ENCODE data around the gene EML4. TPM values are rescaled to one million over a fixed set of nuclear protein-coding genes. Genes with fewer than 3 reads are reported as not detected.

The EML4 gene
- total and polyA plus RNA-seq, 2 donors (not counting 1 experiment from before 2014, with no cell fraction given) = 49.4 to 134 TPM

- Mint-ChIP-seq H3K27ac (no peak overlapping the region), H3K9me3 (ENCODE audit: insufficient read depth) (no peaks in the 10 kb centered on the region), H3K27me3 (no peaks in the 10 kb centered on the region), H3K4me3 (no peak overlapping the region), H3K4me1 (peaks cover 53% of the 10 kb centered on the region)
- WGBS (ENCODE audit: insufficient coverage) = 93% methylated on average over 3 of the region's 4 CpGs
- Histone ChIP-seq H3K36me3 (replicated peaks in 1 of 2; ENCODE audit: control extremely low read depth in 1 of 2, control insufficient read depth in 1 of 2, extremely low read depth in 1 of 2, insufficient read depth in 2 of 2, low read length in 1 of 2) (peaks cover 4 to 18% of the 10 kb centered on the region in 2 experiments), H3K27me3 (replicated peaks in 1 of 4; ENCODE audit: control extremely low read depth in 1 of 4, control insufficient read depth in 3 of 4, insufficient read depth in 4 of 4, low read length in 3 of 4) (no peaks in the 10 kb centered on the region), H3K9me3 (ENCODE audit: control extremely low read depth in 1 of 3, control insufficient read depth in 2 of 3, insufficient read depth in 1 of 3, low read length in 2 of 3) (no peaks in the 10 kb centered on the region), H3K4me3 (ENCODE audit: control extremely low read depth in 1 of 5, extremely low read depth in 1 of 5, insufficient read depth in 1 of 5, low read depth in 2 of 5, low read length in 4 of 5) (no peak overlapping the region), H2AFZ (ENCODE audit: insufficient read depth, low read depth, low read length, poor library complexity, severe bottlenecking) (no peak overlapping the region), H3K9ac (ENCODE audit: low read length) (no peak overlapping the region), H3K79me2 (ENCODE audit: control insufficient read depth, insufficient read depth, low read length) (peaks cover 96% of the 10 kb centered on the region), H3K4me2 (replicated peaks; ENCODE audit: low read depth, low read length, poor library complexity, severe bottlenecking) (no peak overlapping the region), H3K27ac (ENCODE audit: low read length in 2 of 2) (no peak overlapping the region), H4K20me1 (ENCODE audit: control insufficient read depth, insufficient read depth, low read length, poor library complexity, severe bottlenecking) (peaks cover 80% of the 10 kb centered on the region), H3K4me1 (ENCODE audit: control insufficient read depth in 2 of 2, insufficient read depth in 2 of 2, low read length in 2 of 2) (peaks cover 10 to 14% of the 10 kb centered on the region in 2 donors)
- ATAC-seq (ENCODE audit: low read depth) (no peak), DNase-seq (no peak)
- ChIA-PET CTCF (interaction anchor here (0.6 to 2.4 kb wide), 3 partner anchors 18 to 124 kb away, joined by 3 to 7 read pairs (median 3); no protein-coding TSS in a partner anchor), POLR2A (no interaction called here)
- no peak for TF ChIP-seq EZH2 (IDR thresholded peaks at IDR 0.05; ENCODE audit: borderline replicate concordance, insufficient read depth, low read depth, low read length, poor library complexity, severe bottlenecking)
- TF ChIP-seq, protein P1, sequence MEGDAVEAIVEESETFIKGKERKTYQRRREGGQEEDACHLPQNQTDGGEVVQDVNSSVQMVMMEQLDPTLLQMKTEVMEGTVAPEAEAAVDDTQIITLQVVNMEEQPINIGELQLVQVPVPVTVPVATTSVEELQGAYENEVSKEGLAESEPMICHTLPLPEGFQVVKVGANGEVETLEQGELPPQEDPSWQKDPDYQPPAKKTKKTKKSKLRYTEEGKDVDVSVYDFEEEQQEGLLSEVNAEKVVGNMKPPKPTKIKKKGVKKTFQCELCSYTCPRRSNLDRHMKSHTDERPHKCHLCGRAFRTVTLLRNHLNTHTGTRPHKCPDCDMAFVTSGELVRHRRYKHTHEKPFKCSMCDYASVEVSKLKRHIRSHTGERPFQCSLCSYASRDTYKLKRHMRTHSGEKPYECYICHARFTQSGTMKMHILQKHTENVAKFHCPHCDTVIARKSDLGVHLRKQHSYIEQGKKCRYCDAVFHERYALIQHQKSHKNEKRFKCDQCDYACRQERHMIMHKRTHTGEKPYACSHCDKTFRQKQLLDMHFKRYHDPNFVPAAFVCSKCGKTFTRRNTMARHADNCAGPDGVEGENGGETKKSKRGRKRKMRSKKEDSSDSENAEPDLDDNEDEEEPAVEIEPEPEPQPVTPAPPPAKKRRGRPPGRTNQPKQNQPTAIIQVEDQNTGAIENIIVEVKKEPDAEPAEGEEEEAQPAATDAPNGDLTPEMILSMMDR (IDR thresholded peaks at IDR 0.05) = no peak
- intact Hi-C loops (cut with micrococcal nuclease) = no loop called here
Observed at GRCh38 chr2:42214669-42215068, 45.5 kb downstream of the EML4 start.

DNA sequence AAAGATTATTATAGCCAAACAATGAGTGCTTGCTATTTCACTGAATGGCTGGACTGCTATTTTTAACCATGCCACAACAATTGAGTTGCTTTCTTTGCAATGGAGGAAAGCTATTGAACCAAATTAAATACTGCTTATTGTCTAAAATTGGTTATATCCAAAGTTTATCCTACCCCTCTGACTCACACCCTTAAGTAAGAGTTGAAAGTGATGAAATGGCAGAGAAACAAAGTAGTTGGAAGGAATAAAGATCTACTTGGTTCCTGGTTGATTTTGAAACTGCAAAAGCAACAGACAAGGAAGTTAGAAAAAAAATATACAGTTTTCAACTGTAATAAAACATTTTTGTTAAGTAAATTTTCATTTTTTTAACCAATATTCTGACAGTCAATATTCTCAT is 47.5 kb downstream of the EML4 start:
- ATAC-seq (ENCODE audit: low read depth) (no peak), DNase-seq (no peak)
- Histone ChIP-seq H4K20me1 (ENCODE audit: control insufficient read depth, insufficient read depth, low read length, poor library complexity, severe bottlenecking) (peaks cover 82% of the 10 kb centered on the region), H3K27me3 (replicated peaks in 1 of 4; ENCODE audit: control extremely low read depth in 1 of 4, control insufficient read depth in 3 of 4, insufficient read depth in 4 of 4, low read length in 3 of 4) (no peaks in the 10 kb centered on the region), H3K4me3 (ENCODE audit: control extremely low read depth in 1 of 5, extremely low read depth in 1 of 5, insufficient read depth in 1 of 5, low read depth in 2 of 5, low read length in 4 of 5) (no peak overlapping the region), H3K4me2 (replicated peaks; ENCODE audit: low read depth, low read length, poor library complexity, severe bottlenecking) (no peak overlapping the region), H3K4me1 (ENCODE audit: control insufficient read depth in 2 of 2, insufficient read depth in 2 of 2, low read length in 2 of 2) (peaks cover 4 to 8% of the 10 kb centered on the region in 2 donors), H3K27ac (ENCODE audit: low read length in 2 of 2) (no peak overlapping the region), H3K9me3 (ENCODE audit: control extremely low read depth in 1 of 3, control insufficient read depth in 2 of 3, insufficient read depth in 1 of 3, low read length in 2 of 3) (no peaks in the 10 kb centered on the region), H3K79me2 (ENCODE audit: control insufficient read depth, insufficient read depth, low read length) (peaks cover 96% of the 10 kb centered on the region), H2AFZ (ENCODE audit: insufficient read depth, low read depth, low read length, poor library complexity, severe bottlenecking) (no peak overlapping the region), H3K9ac (ENCODE audit: low read length) (no peak overlapping the region), H3K36me3 (replicated peaks in 1 of 2; ENCODE audit: control extremely low read depth in 1 of 2, control insufficient read depth in 1 of 2, extremely low read depth in 1 of 2, insufficient read depth in 2 of 2, low read length in 1 of 2) (peaks cover 2 to 12% of the 10 kb centered on the region in 2 experiments)
- intact Hi-C loops (cut with micrococcal nuclease) = no loop called here
- no peaks in the 10 kb centered on the region for H3K9me3 Mint-ChIP-seq (ENCODE audit: insufficient read depth)
- TF ChIP-seq, protein P1 (IDR thresholded peaks at IDR 0.05) = no peak
- TF ChIP-seq EZH2 (IDR thresholded peaks at IDR 0.05; ENCODE audit: borderline replicate concordance, insufficient read depth, low read depth, low read length, poor library complexity, severe bottlenecking) = no peak
- ChIA-PET CTCF (interaction anchor here (1.1 kb wide), 1 partner anchor 121 kb away, joined by 3 read pairs; no protein-coding TSS in a partner anchor), POLR2A (no interaction called here)
- H3K27me3 Mint-ChIP-seq = no peaks in the 10 kb centered on the region
- no peak overlapping the region for H3K27ac Mint-ChIP-seq
- peaks cover 53% of the 10 kb centered on the region for H3K4me1 Mint-ChIP-seq
- no peak overlapping the region for H3K4me3 Mint-ChIP-seq
